HG02852 (cell line): ENCODE data around the gene CAMK2A.

ENCODE experiments used
- ATAC-seq: cut with Tn5 transposase; IDR thresholded peaks from one replicate; pipeline ENCODE4 v1.9.1; 2021; ENCODE audit warnings: mild to moderate bottlenecking, moderate library complexity; ENCODE audit not compliant: unreplicated experiment

CAMK2A gene

GRCh38 chr5:150301901-150302300, 12.3 kb upstream of the CAMK2A start:
- no peak for ATAC-seq

DNA sequence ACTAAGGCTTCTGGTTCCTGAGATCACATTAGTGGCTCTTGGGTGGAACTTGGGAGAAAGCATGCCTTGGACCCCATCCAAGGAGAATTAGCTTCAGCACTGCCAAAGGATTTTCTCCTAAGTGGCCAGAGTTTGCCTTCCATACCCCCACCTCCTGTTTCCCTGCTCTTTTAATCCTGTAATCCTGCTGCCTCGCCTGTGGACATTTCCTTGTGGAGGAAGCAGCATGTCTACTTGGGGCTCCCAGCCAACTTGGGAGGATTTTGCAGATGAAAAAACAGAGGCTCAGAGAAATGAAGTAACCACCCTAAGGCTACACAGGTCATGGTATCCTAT, 11.6 kb upstream of the CAMK2A start:
- ATAC-seq = no peak

- ATAC-seq = no peak
These were observed 11.1 kb upstream of the CAMK2A start for GRCh38 chr5:150300496-150301169.

DNA sequence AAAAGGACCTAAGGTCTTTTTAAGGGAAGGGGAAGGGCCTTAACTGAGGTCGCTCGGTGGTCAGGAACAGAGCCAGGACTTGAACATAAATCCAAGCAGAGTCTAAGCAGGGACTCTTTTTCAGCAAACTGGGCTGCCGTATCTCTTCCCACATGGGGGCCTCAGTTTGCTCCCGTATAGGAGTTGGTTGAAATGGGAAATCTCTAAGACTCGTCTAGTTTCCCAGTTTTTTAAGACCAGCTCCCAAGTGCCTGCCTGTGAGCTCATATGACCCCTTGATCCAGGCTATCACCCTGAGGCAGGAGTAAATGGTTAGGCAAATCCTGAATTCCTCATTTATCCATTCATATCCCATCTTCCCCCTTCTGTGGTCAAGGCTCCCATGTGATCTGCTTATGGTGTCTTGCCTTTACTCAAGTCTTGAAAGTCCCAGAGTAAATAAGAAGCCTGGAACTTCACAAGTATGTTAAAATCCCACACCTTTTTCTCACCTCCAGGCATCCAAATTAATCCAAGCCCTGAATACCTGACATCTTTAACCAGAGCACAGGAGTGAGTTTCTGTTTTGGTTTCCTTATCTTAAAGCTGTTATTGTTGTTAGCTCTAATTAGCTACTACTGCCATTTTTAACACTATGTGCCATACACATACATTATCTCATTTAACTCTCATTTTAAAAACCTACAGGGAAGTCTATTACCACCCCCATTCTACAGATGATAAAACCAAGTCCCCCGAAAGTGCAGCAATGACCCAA, 10.2 kb upstream of the CAMK2A start:
- ATAC-seq = no peak

DNA sequence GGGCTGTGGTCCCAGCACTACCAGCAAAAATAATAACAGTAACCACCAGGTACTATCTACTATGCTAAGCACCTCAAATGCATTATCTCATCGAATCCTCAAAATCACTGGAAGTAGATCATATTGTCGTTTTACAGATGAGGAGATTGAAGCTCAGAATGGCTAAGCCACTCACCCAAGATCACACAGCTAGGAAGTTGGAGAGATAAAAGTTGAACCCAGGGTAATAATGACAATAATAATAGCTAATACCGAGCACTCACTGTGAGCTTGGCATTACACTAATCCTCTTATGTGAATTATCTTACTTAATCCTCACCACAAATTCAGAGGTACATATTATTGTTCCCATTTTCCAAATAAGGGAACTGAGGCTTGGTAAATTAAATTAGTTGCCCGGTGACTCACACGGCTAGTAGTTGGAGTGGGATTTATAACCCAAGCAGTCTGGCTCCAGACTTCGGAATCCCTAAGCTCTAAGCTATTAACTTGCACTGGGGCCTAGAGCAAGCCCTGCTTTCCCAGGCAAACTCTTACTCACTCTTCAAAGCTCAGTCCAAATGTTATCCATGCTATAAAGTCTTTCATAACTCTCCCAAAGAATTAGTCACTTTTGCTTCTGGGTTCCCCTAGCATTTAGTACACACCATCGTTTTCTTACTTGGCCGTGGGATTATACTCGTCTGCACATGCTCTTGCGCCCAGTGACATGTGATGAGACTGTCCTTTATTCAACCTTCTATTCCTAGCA, 9.3 kb upstream of the CAMK2A start:
- no peak for ATAC-seq

- no peak for ATAC-seq
These were observed 8.5 kb upstream of the CAMK2A start for GRCh38 chr5:150297934-150298595.

DNA sequence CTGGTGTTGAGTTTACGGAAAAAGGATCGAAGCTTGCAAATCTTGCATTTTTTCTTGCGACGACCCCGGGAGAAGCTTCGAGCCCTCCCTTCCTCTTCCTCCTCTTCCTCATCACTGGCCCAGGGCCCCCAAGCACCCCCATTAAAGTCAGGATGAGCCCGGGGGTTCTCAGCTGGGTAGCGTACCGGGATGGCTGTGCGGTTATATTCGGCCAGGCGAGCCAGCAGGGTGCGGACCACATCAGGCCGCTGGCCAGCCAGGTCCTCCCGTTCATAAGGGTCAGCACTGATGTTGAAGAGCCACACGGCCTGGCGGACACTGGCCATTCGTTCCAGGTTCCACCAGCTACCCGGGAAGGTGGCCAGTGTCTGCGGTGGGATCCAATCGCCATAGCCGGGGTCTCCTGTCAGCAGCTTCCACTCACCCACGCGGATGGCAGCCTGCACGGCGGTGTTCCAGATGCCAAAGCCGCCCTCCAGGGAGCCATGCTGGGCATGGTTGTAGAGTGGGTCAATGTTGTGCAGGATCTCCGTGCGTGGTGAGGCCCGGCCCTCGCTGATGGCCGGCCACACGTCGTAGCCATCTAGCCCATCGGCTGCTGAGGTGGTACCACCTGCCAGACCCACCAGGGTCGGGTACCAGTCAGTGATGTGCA, 7.8 kb upstream of the CAMK2A start:
- ATAC-seq = no peak

DNA sequence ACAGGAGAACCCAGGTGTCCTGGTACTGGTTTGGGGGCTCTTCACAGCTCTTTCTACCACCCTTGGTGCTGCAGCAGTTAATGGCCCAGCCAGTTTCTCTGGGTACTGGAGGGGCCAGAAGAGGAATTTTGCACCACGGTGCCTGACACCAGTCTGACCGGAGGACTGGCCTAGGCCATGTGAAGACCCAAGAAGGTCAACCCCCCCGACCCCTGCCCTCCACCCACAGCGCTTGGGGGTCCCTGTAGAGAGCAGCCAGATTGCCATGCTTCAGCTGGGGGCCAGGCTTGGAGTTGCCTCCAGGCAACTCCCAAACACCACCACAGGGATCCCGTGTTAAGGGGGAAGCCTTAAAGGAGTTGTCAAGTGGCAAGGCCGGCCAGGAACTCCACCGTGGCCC, 6.9 kb upstream of the CAMK2A start:
- no peak for ATAC-seq

DNA sequence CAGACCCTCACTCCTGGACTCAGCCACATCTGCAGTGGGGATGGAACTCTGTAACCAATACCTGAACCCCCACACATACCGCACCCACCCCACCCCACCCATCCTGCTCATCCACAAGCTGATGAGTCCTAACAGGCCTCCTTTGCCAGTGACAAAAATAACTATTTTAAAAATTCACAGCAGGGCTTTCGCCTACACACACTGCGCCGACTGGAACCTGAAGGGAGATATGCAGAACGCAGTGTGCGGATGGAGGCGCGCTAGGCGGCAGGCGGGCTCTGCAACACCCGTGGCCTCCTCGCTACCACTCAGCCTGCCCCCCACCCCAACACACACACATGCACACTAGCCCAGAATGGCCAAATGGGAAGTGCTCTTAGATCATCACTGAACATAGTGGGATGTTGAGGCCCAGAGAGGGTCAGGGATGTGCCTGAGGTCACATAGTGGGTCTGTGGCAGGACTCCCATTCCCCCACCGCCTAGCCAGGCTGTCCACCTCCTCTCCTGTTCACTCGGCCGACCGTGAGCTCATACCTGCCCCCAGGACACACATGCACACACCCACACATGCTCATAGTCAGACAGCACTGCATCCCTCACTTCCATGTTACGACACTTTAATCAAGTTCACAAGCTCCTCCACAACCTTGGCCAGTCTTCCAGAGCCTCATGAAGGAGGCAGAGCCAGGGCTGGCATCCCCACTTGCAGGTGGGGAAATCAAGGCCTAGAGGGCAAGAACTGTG, 6.3 kb upstream of the CAMK2A start:
- no peak for ATAC-seq

GRCh38 chr5:150295172-150295634, 5.6 kb upstream of the CAMK2A start:
- ATAC-seq = no peak

- no peak for ATAC-seq
These were observed 5.0 kb upstream of the CAMK2A start for GRCh38 chr5:150294551-150295071.

- no peak for ATAC-seq
These were observed 3.7 kb upstream of the CAMK2A start for GRCh38 chr5:150293091-150293941.

GRCh38 chr5:150291388-150292385, 2.1 kb upstream of the CAMK2A start:
- no peak for ATAC-seq

DNA sequence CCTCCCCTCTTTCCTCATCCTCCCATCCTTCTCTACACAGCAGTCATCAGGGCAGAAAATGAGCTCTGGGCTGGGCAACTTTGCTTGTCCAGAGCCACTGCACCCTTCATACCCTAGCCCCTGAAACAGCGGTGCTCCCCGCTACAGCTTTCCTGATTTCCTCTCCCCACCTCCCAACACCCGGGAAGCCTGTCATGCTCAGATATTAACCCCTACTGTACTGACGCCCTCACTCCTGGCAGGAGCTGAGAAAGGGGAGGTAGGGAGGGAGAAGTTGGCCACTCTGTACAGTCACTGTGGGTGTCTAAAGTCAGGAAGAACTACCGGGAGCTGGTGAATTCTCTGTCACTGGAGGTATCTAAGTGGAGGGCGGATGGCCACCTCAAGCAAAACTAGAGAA, 782 bp downstream of the CAMK2A start:
- ATAC-seq = no peak

DNA sequence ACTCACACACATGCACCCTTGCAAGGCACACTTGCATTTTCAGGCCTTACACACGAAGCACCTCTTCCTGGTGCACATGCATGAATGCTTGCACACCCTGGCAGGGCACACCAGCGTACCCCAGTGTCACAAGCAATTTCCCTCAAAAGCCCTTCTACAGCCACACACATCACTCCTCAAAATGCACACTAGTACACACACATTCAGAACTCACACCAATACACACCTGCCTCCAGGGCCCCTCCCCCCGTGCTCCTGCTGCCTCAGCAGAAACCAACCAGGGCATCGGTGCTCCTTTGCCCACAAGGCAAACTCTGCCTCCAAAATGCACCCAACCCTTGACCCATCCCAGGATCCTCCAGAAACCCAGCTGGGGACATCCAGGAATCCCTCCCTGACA, 1.2 kb downstream of the CAMK2A start:
- ATAC-seq = no peak

GRCh38 chr5:150286820-150287219, 2.8 kb downstream of the CAMK2A start:
- no peak for ATAC-seq

GRCh38 chr5:150285114-150285513, 4.5 kb downstream of the CAMK2A start:
- no peak for ATAC-seq

- no peak for ATAC-seq
These were observed 5.3 kb downstream of the CAMK2A start for GRCh38 chr5:150284311-150284710.
